ENCODE results near the gene CDKL5.
"Not testable (repeated sequence)": the region's sequence is repeated elsewhere in the genome, so short reads cannot be mapped to it uniquely, and the experiment has no call there.

CDKL5 gene

DNA sequence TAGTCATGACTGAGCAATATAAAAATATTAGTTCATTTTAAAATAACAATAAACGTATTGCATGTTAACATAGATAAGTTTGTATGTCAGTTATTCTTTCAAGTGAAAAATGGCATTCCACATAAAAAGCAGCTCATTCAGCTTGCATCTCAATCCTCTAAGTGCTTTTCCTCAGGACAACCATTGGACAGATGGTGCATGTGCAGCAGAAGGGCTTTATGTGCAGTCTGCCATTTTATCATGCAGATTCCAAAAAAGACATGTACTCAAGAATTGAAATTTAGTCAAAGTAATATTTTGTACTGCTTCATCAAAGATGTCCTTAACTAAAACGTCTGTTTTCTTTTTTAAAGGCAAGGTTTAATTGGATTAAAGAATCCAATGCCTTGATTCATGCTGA lies 153.1 kb downstream of the CDKL5 start:
- DNase-seq: no peak

DNA sequence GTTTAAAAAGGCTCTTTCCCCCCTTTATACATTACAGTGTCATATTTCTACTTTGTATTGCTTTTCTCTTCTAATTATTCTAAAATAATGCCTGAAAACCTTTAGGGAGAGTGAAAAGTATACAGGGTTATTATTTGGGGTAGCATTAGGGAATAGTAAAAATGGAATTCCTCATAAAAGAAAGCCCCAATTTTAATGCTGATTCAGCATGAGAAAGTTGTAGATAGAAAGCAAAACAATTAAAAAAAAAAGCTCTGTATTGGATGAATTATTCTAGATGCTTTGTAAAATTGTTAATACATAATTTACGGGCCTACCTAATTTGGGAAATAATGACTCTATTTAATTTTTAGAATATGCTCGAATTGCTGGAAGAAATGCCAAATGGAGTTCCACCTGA lies 154.1 kb downstream of the CDKL5 start:
- DNase-seq: no peak

DNA sequence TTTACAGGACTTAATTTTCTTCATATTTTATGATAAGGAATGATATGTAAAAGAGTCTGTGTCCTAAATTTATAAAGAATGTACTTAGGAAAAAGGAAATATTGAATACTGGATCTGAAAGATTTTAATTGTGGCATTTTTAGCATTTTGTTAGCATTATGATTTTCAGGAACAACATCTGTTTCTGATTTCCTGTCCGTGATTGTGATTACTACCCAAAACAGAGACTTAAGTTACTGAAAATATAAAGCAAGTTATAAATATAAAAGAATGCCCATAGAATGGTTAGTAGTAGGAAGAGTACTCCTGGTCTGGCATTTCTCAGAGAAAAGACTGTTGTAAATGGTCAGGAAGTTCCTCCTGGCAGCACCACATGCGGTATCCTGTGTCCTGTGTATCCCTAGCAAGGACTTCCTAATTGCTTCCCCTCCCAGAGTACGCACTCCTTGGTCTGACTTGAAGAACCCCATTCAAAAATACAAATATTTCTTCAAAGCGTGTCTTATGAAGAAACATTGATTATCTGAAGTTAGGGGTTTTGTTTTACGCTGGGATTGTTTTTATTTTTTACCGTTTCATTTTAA lies 157.6 kb downstream of the CDKL5 start:
- DNase-seq: no peak

DNA sequence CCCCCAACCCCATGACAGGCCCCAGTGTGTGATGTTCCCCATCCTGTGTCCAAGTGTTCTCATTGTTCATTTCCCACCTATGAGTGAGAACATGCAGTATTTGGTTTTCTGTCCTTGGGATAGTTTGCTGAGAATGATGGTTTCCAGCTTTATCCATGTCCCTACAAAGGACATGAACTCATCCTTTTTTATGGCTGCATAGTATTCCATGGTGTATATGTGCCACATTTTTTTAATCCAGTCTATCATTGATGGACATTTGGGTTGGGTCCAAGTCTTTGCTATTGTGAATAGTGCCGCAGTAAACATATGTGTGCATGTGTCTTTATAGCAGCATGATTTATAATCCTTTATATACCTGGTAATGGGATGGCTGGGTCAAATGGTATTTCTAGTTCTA lies 163.9 kb downstream of the CDKL5 start:
- DNase-seq: not testable (repeated sequence)

DNA sequence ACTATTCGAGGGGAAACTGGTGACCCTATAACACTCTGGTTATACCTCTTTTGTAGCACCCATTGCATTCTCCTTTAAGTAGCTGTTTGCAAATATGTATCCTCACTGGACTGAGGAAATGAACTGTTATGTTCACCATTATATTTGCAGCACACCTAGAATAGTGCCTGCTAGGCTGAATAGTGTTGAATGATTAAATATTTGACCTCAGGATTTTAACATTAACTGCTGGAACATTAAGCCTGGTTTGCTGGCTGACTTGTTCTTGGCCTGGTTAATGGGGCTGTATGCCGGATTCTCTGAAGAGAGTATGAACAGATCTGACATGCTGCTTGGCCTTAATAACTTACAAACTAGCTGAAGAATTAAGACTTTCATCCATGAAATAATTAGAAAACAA lies 166.4 kb downstream of the CDKL5 start:
- no peak for DNase-seq

DNA sequence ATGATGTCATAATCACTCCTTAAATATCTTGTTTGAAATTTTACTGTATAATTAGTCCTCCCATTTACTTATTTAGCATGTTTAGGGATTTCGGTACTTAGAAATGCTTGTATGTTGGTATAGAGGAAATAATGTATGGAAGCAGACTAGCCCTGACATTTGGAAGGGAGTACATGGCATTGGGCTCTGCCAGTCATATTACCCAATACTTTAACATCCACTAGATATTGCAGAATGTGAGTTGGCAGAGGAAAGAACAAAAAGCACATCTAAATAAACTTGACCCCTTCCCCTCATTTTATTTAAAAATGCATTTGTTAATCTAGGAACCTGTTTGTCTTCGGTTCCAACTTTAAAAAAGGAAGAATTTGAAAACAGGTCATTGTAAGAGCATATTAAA lies 168.7 kb downstream of the CDKL5 start:
- no peak for DNase-seq

DNA sequence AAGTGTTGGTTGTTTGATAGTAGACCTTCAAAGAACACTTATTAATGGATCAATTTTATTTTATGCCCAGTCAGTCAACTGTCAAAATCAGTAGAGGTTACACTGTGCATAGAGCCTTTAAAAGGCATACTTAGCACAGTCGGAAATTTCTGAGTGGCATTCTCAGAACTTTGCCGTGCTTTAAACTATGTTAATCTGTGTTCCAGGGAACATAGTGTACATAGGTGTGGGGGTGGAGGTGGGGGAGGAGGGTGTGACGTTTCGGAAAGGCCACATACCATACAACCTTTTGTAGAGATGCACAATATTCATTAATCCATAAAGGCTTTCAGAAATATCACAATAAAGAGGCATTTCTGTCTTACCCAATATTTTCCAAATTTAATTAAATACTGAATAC lies 170.7 kb downstream of the CDKL5 start:
- DNase-seq: no peak

DNA sequence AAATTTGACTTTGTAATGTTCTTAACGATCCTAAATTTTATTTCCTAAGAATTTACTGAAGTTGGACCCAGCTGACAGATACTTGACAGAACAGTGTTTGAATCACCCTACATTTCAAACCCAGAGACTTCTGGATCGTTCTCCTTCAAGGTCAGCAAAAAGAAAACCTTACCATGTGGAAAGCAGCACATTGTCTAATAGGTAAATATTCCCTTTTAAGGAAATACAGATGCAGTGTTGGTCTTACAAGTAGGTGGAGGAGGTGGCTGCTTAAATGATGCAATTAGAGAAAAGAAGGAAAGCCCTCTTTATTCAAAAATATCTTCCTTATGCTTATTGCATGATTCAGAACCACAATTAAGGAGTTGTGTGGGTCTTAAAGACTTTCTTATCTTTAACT lies 173.0 kb downstream of the CDKL5 start:
- DNase-seq: no peak

DNA sequence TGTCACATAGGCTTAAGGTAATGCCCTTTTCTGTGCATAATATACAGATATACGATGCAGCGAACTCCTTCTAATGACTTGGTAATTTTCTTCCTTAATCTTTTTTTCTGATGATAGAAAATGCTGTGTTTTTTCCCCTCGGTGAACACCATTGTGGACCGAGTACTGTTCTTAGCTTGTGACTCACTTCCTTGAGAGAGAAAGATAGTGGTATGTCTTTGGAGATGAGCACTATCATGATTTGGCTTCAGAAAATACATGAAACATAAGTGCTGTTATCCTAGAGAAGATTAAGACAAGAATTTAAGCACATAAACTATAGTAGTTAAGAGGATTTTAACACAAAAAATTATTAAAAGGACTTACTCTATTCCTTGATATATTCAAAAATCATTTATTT lies 182.6 kb downstream of the CDKL5 start:
- no peak for DNase-seq

DNA sequence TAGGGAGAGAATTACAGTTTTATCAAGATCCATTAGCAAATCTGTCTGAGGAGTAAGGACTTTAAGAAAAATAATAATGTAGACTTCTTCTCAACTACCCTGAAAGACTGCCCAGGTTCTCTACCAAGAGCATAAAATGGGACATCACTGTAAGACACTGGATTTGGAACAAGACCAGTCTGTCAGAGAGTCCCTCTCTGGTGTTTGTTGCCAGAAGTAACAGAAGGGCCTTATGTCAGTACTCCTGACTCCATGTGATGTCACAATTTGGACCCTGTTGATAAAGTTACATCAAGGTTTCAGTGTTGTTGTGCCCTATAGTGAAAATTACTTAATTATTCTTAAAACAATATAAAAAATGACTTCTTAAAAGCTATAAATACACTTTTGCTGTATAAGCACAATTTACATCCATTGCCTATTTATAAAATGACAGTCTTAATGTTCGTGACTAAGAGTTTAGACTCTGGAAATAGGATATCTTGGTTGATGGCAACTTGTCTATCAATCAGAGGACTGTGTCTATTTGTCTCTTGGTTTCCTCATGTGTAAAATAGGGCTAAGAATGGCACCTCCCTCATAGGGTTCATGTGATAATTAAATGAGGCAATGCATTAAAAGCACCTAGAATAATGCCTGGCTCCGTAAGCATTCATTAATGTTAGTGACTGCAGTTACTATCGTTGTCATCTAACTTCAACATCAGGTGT lies 188.7 kb downstream of the CDKL5 start:
- no peak for DNase-seq

DNA sequence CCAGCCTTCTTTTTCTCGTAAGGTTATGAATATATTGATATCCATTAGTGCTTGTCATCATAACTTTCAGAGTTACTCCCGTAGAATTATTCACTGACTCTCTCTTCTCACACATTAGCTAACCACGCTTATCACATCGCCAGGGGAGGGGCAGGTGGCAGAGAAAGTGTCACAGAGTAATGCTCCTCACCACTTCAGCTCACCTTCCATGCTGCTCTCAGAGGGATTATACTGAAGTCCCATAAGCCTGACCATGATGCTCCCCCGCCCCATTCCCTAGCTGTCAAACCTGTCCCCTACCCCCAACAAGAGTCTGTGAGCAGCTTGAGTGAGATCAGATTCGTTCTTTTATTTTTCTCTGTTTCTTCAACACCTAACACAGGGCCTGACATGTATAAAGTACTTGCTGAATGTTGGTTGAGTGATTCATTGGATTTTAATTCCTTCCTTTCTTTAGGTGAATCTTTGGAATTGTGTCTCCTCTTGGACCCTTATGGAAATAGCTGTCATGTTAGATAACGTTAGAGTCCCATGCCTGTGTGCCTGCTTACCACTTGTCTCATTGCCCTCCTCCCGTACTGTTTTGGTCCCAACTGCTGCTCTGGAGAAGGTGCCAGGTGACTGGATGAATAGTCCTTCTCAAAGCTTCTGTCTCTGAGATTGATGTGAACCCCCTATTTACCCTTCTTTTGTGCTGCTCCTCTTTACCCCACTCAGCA lies 191.4 kb downstream of the CDKL5 start:
- no peak for DNase-seq

DNA sequence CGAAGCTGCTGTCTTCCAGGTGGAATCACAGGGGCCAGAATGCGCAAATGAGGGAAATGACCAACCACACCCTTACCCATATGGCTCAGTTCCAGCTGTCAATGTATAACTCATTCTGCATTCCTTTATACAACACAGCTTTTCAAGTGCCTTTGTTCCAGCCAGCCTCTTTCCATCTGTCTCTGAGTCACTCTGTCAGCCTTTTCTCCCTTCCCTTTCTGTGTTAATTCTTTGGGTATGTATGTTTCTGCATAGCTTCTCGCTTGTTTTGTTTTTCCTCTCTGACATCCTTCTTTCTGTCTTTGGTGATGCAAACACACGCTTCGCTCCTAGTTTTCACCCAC lies 192.0 kb downstream of the CDKL5 start:
- no peak for DNase-seq

DNA sequence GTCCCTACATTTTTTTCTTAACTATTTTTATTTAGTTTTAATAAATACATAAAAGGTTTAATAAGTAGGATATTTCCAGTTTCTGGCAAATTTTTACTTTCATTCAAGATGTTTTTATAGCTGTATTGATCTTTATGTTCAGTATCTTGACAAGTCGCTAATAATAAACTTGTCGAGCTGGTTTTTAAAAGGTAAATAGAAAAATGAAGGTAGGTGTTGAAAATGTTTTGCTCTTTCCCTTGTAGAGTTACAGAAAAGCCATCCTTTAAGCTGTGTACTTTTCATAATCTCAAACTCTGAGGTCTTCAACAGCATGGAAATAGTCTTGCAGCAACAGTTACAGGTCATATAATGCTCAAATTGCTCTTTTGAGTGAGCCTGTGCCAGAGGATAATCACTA lies 193.9 kb downstream of the CDKL5 start:
- DNase-seq: no peak

DNA sequence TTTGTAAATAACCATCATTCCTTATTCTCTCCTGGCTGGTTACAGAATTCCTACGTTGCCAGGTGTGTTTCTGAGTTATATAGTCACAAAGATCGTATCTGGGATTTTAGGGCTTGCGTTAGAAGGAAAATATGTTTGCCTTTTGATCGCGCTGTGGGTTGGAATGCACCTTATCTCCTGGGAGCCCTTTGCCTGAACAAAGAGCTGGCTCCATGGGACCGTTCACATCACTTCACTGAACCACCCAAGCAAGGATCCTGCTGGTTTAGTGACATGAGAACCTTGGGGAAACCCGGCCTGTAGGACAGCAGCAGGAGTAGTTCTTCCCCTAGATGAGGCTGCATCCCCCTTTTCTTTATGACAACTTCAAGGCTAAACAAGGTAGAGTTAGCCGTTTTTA lies 194.9 kb downstream of the CDKL5 start:
- DNase-seq: no peak

DNA sequence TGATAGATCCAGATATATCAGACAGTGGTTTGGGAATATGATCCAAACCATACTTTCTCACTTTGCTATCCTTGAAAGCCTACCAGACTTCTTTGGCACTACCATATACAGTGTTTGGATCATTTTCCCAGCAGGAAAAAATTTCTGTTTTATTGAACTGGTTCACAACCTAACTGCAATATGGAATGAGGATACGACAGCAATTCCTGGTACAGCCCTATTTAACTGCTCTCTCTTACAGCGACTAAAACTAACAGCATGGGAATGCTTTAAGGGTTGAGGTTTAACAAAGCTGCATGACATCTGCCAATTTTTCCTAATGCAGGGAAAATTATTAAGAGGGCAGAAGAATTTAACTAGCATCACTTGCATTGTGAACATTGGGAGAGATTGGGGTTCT lies 199.2 kb downstream of the CDKL5 start:
- no peak for DNase-seq

DNA sequence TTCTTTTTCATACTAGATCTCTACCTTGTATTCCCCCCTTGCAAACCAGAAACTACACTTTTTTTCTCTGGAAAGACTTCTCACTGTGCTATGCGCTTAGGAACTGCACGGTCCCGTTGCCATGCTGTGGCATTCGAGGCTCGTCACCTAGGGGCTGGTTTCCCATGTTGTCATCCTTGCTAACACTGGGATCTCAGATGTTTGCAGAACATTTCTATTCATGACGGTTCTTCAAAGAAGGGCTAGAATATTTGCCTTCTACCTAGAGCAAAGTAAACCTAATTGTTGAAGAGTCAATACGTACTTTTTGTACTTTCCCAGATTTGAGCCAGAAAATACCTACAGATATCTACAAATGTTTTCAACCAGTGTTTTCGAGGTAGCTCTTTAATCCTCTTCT lies 205.5 kb downstream of the CDKL5 start:
- DNase-seq: no peak

DNA sequence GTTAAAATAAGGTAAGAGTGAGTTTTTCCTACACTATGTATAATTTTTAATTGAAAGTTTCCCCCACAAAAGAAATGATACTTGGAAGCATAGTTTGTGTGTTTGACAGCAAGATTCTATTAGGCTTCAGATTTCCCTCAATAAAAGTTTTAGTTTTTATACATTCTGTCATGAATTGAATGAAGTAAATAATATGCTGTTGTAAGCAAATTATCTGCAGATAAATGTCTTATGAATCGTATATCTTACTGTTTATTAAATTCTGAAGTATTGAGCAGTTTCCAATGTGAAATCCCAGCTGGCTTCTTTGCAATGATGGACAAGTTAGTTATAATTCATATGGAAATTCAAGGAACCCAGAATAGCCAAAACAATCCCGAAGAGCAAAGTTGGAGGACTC lies 213.0 kb downstream of the CDKL5 start:
- DNase-seq: no peak

DNA sequence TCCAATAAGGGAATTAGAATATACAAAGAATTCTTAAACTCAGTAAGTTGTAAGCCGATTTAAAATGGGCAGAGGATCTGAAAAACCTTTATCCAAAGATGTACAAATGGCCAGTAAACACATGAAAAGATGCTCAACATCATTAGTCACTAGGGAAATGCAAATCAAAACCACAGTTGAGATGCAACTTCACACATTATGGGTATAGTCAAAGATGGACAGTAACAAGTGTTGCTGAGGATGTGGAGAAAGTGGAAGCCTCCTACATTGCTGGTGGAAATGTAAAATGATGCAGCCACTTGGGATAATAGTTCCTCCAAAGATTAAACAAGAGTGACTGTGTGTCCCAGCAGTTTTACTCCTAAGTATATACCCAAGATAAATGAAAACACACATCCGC lies 213.9 kb downstream of the CDKL5 start:
- no peak for DNase-seq

DNA sequence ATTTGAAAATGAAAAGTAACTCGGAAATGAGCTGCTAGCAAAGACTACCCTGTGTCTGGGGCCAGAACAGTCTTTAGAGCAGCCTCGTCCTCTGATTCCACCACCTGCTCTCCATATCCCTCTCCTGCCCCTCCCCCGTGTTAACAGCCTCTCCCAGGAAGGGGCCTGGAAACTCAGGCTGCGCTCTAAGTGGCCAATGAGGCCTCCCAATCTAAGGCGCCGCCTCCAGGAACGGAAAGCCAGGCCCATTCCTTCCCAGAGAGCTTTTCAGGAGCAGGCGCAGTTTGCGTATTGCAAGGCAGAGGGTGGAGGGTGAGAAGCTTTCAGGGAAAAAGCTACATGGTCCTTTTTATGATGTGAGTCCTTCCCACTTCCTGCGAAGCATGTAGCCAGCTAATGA lies 215.3 kb downstream of the CDKL5 start:
- DNase-seq: no peak

DNA sequence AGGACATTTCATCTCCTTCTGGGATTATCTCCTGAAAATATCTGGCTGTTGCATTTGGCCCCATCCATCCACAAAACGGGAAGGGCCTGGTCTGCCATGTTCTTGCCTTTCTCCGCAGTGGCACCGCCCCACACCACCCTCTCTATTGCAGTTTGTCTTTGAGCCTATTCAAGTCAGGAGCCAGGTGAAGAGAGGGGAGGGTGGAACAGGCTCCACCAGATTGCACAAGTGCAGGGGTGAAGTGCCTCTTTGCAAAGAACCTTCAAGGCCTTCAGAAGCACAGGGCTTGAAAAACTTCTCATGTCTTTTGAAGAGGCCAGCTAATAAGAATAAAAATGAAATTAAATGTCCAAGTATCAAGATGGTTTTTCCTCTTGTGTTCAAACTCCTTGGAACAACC lies 217.8 kb downstream of the CDKL5 start:
- no peak for DNase-seq

DNA sequence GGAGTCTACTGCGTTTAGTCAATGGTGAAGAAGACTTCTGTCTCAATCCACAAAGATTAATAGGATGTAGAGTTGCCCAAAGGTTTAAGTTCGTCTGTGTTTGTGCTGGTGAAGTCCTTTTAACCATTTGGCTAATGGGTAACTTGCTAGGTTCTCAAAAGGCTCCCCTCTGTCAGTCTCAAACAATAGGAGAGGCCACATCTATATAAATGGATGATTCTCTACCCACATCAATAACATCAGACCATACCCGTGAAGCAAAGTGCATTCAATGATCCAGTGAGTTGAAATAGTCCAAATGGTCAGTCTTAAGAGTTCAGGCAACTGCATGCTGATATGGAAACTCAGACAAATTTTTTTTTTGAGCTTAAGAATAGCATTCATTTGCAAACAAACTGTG lies 218.4 kb downstream of the CDKL5 start:
- DNase-seq: no peak

DNA sequence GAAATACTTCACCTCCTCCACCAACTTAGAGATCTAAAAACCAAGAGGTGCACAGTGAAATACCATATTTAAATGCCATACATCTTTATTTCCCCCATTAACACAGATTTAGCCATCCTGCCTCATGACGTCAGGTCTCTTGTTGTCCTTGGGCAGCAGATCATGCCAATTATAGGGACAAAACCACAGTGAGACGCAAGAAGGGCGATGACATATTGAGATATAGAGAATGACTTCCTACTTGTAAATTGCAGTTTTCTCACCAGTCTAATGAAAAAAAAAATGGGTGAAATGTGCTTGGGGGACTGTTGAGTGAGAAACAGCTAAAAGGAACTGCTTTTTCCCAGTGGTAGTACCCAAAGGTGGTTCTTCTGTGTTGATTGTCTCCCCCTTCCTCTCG lies 222.2 kb downstream of the CDKL5 start:
- DNase-seq: no peak

DNA sequence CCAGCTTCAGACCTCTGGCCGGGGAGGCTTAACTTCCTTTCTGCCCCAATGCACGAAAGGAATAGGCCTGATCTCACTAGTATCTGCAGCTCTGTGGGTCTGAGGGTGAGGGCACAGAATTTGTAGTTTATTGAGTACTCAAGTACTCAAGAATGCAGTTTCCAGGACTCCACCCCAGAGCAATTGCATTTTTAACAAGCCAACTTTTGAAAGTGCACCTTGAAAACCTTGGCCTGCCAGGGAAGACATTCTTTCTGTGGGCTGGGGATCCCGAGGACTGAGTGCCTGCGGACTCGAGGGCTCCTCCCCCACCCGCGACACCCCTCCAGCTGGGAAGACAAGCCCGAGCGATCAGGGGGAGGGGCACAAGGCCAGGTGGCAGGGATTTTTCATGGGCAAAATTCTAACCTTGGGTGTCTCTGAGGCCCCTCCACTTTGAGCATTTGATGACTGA lies 224.1 kb downstream of the CDKL5 start:
- no peak for DNase-seq

DNA sequence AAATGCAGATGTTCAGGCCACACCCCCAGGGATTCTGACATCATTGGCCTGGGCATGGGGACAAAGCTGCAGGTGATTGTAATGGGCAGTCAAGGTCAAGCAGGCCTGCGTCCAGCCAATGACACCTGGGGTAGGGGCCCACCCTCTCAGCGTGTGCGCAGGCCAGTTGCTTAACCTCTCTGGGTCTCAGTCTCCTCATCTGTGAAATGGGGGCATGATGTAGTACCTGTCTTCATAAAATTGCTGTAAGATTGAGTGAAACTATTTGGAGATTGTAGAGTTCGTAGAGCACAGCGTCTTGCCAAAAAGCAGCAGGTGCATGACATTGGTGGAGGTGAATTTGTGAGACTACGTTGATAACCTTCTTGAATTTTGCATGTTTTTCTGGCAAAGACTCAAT lies 225.3 kb downstream of the CDKL5 start:
- DNase-seq: no peak

DNA sequence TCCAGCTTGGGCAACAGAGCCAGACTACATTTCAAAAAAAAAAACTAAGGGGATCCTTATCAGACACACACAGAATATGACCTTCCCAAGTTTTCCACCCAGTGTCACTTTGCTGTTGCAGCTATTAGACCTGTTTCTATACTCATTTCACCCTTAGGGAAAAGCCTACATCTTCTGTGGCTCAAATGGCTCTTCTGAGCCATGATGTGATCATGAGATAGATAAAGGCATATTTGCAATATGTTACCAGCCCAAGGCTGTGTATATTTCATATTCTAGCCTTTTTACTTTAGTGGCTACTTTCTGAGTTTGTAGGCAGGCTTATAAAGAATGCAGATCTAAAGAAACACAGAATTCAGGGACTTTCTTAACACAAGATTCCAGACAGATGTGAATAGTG lies 227.2 kb downstream of the CDKL5 start:
- DNase-seq: no peak
